Gastrocnemius medialis (tissue), 4 donors: Measurements from ENCODE around the gene BTRC.

ENCODE experiments used
- CTCF ChIP-seq, 5 experiments: fragments of 450-650 bp in 3 of 5; fragments of 200-600 bp in 2 of 5; sonication (generic) in 2 of 5; IDR thresholded peaks in 4 of 5; conservative IDR thresholded peaks in 1 of 5; 1 replicate in 4 of 5; 2 replicates in 1 of 5; pipeline ENCODE4 v1.5.1; 2016 to 2019; ENCODE audit warnings: antibody characterized with exemption in 5 of 5, mild to moderate bottlenecking in 3 of 5, moderate library complexity in 3 of 5
- POLR2A ChIP-seq, 2 donors: fragments of 450-650 bp; IDR thresholded peaks; one replicate each; pipeline ENCODE4 v1.6.1; 2017; ENCODE audit warnings: antibody characterized with exemption in 2 of 2, mild to moderate bottlenecking in 2 of 2, moderate library complexity in 2 of 2

- TF ChIP-seq CTCF (IDR thresholded peaks at IDR 0.05 in 4 of 5, conservative IDR thresholded peaks at IDR 0.05 in 1 of 5) (no peak), POLR2A (IDR thresholded peaks at IDR 0.05) (no peak)
These were observed 204.2 kb downstream of the BTRC start for GRCh38 chr10:101558204-101558603.
